SK-MEL-5 (cell line): ENCODE measurements around the gene AGMO. TPM values are rescaled to one million over a fixed set of nuclear protein-coding genes. Genes with fewer than 3 reads are reported as not detected.

Experiments
- DNase-seq: peaks from one replicate; pipeline ENCODE4 v3.0.0-alpha.2; 2016; ENCODE audit warnings: low read depth, low spot score
- in situ Hi-C: cut with HindIII; loops from 2 replicates; pipeline ENCODE4 v1.10.0; 2016; ENCODE audit warnings: low sequenced_read_pairs, high pct_unique_total_duplicates, low pct_unique_long_range_greater_than_20kb
- total RNA-seq: library from RNA; depleted of rRNA; stranded (reverse); fragments of >200 nt; shearing (Covaris generic); gene quantifications from 2 replicates; pipeline ENCODE4 v1.2.3, GENCODE V29; 2014; rRNA removed

AGMO gene
- total RNA-seq, 1 experiment from 2014 or later, result 1.0 TPM

DNA sequence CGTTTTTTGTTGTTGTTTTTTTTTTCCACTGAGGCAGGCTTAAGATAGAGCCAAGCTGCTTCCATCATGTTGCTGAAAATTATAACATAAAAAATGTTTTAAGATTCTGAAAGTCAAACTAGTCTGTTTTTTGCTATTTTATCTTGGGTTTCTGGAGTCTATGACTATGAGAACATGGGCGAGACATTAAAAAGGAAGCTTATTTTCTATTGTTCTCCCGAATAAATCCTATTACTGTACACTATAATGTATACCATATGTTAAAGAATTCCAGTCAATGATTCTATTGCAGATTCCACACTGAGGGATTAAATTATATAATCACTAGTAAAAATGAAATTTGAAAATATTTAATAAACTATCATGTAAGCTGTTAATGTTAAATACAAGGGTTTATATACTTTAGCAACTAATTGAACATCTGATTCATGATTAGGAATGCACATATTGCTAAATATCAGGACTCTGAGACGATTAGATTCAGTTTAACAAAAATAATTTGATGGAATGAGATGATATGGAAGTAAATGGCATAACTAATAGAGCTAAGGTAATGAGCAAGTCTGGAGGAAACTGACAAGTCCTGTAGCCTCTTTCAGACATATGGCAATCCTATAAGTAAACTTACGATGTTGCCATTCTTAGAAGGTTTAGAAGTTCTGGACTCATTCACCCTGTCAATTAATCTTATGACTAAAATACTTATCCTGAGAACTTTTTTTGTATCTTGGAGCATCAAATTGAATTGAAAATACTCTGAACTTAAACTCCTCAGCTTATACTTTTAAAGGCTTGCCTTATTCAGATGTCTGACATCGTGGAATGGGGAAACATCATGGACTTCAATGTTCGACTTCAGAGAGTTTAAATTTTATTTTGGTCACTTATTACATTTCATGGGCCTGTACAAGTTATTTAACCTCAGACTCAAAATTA is 364.5 kb downstream of the AGMO start:
- no peak for DNase-seq
- in situ Hi-C loops, result no loop called here

DNA sequence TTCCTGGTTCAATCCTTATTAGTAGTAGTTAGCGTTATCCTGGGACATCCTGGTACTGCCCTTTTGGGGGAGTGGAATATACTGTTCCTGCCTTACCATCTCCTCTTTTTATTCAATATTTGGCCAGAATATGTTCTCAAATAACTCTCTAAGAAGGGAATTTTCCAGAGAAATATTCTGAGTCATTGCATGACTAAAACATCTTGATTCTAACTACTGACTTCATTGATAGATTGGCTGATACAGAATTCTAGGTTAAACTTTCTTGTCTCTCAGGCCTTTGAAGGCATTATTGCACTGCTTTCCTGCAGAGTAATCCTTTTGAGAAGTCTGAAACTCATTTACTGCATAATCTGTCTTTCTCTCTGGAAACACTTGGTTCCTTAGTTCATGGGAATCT is 383.8 kb downstream of the AGMO start:
- in situ Hi-C loops, result no loop called here
- DNase-seq, result no peak

DNA sequence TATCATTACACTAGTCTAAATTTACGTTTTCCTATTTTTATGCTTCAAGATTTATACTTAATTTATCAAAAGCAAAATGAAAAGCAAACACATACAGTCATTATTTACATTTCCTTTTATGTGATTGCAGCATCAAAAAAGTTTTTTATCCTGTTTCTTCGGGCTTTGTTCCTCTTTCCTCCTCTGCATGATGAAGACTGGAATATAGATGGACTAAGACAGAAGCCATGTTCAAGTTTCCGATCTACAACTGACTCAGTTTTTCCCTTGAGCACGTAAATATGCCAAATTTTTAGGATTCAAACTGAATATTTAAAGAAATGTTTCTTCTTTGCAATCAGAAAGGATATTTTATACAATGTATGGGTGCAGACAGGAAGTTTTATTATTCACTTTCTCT is 385.7 kb downstream of the AGMO start:
- DNase-seq, result no peak
- in situ Hi-C loops, result no loop called here

DNA sequence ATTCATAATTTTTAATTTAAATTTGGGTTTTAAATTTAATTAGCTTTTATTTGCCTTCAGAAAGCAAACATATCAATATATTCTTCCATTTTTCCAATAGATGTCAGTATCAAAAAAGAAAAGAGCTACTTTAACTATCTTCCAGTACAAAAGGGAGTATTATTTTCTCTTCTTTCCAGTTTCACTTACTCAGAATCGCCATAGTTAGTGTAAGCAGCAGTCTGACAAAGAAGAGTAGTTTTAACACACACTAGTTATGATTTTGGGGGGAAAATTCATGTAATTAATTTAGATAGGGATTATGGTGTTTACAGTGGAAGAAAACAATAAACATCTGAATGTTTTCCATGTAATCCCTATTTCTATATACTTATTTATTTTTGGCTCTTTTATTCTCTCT is 386.7 kb downstream of the AGMO start:
- no peak for DNase-seq
- in situ Hi-C loops, result no loop called here

DNA sequence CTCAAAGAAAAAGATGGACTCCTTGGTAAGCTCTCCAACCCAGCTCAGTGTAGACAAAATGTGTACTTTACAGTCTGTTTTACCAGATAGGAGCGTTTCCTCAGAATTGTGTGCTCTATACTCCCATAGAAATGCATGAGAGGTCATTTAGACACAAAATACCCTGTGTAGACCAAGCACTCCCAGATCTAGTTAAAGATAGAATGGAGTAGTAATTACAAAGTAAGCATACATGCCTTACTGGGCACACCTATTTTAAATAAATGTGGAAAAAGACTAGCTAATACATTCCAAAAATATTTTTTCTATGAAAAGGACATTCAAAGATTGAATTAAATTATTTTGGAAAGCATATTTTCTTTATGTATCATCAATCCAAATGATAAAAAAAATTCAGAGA is 387.3 kb downstream of the AGMO start:
- in situ Hi-C loops, result no loop called here
- DNase-seq, result no peak

DNA sequence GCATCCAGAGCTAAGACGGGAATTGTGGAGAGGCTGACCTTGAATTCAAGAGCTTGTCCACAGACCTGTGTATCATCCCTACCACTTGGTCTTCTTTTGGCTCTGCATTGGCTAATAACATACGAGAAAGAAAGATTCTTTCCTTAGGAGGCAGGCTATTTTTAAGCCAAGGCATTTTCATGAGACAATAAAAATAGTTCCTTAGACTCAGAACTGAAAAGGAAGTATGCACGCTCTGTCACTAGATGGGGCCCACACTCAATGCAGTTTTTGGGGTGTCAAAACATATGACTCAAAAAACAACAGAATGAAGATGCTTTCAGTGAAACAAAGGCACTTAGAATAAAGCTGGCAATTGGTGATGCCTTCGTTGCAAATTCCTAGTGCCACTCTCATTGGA is 393.3 kb downstream of the AGMO start:
- in situ Hi-C loops, result no loop called here
- DNase-seq, result no peak

DNA sequence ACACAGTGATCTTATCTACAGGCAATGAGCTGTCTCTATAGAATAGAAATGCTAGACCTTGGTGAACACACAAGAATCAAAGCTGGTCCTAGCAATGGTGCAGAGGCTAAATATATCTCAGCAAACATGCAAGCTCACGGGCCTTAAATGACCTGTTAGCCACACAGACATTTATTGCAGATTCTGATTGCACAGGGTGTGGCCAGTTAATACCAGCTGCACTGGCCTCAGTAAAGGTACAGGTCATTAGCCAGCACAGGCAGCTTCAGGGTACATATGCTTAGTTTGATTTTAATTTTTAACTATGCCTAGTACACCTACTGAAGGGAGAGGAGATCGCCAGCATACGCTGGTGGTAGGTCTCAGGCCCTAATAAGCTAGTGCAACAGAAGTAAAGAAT is 393.9 kb downstream of the AGMO start:
- no peak for DNase-seq
- in situ Hi-C loops, result no loop called here

DNA sequence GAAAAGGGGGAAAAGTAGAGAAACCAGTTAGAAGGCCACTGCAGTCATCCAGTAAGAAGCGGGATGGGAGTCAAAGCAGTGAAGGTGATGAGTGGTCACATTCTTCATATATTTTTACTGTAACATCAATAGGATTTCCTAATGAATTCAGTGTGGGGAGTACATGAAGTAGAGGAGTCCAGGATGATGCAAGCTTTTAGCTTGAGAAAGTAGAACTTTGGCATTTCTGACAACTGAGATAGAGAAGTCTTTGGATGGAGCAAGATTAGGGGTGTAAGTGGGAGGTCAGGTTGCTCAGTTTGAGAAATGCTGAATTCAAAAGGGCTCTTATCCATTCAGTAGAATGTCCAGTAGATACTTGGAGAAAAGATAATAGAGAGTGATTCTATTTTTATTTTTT is 395.2 kb downstream of the AGMO start:
- no peak for DNase-seq
- in situ Hi-C loops, result no loop called here

DNA sequence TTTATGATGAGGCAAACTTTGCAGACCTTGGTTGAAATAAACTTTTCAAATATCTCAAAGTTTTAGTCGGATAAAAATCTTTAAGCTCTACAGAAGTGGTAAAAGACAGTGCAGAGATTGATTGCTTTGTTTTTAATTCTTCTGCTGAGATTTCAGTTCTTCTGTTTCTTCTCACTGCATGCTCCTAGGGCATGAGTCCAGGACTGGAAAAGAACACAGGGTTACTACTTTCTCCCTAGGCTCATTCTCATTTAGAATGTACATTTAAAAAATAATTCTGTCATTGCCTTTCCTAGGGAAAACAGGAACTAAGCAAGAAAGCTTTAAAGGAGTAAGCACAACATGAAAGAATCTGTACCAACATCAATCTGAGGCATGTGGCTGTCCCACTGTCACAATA is 402.6 kb downstream of the AGMO start:
- DNase-seq, result no peak
- in situ Hi-C loops, result no loop called here

DNA sequence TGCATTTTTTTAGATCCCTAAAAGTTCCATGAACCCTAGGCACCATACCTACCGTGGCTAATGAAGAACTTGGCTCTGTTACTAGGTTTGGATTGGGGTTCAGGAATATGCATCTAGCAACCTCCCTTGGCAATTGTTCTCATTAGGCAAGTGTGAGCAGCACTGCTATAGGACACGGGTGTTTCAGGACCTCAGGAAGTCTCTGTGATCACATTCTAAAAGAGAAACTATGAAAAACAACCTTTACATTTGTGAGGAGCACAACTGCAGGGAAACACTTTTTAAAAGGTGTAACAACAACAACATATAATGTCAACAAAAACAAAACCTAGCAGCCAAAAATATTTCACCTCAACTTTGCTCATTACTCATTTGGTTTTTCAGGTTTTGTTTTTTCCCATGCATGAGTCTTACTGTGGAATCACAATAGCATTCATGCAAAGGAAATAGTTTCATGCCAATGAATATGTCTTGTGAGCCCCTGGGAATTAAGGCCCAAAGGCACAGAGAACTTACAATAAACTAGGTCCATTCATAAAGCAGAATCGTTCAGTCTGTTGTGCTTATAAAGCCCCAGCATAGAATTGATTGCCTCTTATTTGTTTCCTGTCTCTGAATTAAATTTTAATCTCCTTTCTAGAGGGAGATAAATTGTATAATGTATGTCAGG is 403.5 kb downstream of the AGMO start:
- in situ Hi-C loops, result no loop called here
- DNase-seq, result peak; percentile 88

Other genes starting within 250 kb of the AGMO start
- not detected in 2 replicates for gene MEOX2, start 124.7 kb upstream of the AGMO start, total RNA-seq